SK-N-SH treated with all-trans-retinoic acid at 6 μM for 48 hours (cell line): ENCODE results near the gene GPRC5A.

Source experiments
- OSR1 ChIP-seq: fragments of 250-450 bp; sonication (Bioruptor Pico); IDR thresholded peaks from 2 replicates; pipeline ENCODE4 v1.8.0; 2022; ENCODE audit warnings: moderate library complexity, mild to moderate bottlenecking, inconsistent platforms
- TOX ChIP-seq: fragments of 250-450 bp; sonication (Bioruptor Pico); IDR thresholded peaks from 2 replicates; pipeline ENCODE4 v1.8.0; 2021; ENCODE audit warnings: mild to moderate bottlenecking, moderate library complexity, borderline replicate concordance
- ZFP3 ChIP-seq: fragments of 250-450 bp; sonication (Bioruptor Pico); IDR thresholded peaks from 2 replicates; pipeline ENCODE4 v1.5.0; 2020; ENCODE audit warnings: mild to moderate bottlenecking, moderate library complexity
- ZNF70 ChIP-seq: fragments of 450-650 bp; formaldehyde crosslinking; IDR thresholded peaks from 2 replicates; pipeline ENCODE4 v1.5.0; 2020; ENCODE audit warnings: mild to moderate bottlenecking, moderate library complexity
- TF ChIP-seq, protein P1 (sequence below): fragments of 250-450 bp; sonication (Bioruptor Pico); IDR thresholded peaks from 2 replicates; pipeline ENCODE4 v1.8.0; 2020; ENCODE audit warnings: mild to moderate bottlenecking, moderate library complexity, borderline replicate concordance

DNA sequence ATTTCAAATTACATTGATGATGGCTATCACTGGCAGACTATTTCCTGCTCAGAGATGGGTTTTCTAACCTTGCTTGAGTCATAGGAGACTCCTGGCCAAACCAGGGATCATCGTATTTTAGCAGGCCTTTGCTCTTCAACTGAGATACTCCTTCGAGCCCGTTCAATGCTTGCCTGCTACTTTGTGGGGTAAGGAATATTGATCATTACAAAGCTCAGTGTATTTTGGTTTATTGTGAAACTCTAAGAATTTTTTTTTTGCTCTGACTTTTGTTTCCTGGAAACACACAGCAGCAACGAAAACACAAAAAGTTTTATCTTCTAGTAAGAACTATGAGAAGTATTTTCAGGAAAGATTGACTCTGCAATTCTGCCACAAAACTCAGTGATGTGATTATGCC, 56.5 kb downstream of the GPRC5A start:
- TF ChIP-seq ZFP3 (CRISPR knock-in tag), result no peak
- TF ChIP-seq TOX (CRISPR knock-in tag), result no peak
- TF ChIP-seq, protein P1, sequence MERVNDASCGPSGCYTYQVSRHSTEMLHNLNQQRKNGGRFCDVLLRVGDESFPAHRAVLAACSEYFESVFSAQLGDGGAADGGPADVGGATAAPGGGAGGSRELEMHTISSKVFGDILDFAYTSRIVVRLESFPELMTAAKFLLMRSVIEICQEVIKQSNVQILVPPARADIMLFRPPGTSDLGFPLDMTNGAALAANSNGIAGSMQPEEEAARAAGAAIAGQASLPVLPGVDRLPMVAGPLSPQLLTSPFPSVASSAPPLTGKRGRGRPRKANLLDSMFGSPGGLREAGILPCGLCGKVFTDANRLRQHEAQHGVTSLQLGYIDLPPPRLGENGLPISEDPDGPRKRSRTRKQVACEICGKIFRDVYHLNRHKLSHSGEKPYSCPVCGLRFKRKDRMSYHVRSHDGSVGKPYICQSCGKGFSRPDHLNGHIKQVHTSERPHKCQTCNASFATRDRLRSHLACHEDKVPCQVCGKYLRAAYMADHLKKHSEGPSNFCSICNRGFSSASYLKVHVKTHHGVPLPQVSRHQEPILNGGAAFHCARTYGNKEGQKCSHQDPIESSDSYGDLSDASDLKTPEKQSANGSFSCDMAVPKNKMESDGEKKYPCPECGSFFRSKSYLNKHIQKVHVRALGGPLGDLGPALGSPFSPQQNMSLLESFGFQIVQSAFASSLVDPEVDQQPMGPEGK (CRISPR knock-in tag), result no peak
- no peak for TF ChIP-seq ZNF70 (CRISPR knock-in tag)
- TF ChIP-seq OSR1 (CRISPR knock-in tag), result no peak
